LNCaP clone FGC (cell line): ENCODE measurements around the gene TCEA2.
"Not testable (repeated sequence)": the region's sequence is repeated elsewhere in the genome, so short reads cannot be mapped to it uniquely, and the experiment has no call there.

Experiments used
- DNase-seq: peaks from one replicate; pipeline ENCODE4 v3.0.0-alpha.2; 2011; ENCODE audit warnings: low read depth
- H3K4me3 ChIP-seq: 2 replicates; pipeline ENCODE4 v1.5.1; 2011; ENCODE audit warnings: mild to moderate bottlenecking, low read depth, low read length, control low read depth
- TF ChIP-seq, protein P1 (sequence below): IDR thresholded peaks from 2 replicates; pipeline ENCODE4 v1.5.1; 2012; ENCODE audit warnings: mild to moderate bottlenecking; ENCODE audit not compliant: control insufficient read depth, insufficient read depth; ENCODE audit errors: extremely low read depth

TCEA2 gene

DNA sequence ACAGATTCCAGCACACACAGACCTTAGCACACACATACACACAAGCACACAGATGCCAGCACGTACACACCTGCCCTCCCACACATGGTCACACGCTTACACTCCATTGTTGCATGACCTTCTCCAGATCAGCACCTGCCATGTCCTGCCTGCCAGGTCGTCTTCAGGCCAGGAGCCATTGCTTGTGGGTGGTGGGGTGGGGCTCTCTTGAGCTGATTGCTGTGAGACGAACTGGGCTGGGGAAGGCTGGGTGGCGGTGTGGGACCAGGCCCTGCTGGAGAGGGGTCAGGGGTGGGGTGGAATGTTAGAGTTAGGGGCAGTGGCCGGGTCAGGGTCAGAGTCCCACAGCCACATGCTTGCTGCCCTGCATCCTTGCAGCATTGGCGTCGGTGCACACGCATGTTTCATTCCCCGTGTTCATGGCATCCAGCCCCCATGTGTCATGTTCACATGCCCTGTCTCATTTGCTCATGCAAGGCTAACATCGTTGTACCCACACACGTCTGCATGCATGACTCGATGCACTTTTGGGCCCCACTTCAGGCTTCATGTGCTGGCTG, 50.9 kb downstream of the TCEA2 start:
- no peak for DNase-seq
- TF ChIP-seq, protein P1, sequence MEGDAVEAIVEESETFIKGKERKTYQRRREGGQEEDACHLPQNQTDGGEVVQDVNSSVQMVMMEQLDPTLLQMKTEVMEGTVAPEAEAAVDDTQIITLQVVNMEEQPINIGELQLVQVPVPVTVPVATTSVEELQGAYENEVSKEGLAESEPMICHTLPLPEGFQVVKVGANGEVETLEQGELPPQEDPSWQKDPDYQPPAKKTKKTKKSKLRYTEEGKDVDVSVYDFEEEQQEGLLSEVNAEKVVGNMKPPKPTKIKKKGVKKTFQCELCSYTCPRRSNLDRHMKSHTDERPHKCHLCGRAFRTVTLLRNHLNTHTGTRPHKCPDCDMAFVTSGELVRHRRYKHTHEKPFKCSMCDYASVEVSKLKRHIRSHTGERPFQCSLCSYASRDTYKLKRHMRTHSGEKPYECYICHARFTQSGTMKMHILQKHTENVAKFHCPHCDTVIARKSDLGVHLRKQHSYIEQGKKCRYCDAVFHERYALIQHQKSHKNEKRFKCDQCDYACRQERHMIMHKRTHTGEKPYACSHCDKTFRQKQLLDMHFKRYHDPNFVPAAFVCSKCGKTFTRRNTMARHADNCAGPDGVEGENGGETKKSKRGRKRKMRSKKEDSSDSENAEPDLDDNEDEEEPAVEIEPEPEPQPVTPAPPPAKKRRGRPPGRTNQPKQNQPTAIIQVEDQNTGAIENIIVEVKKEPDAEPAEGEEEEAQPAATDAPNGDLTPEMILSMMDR: no peak
- no peak overlapping the region for H3K4me3 ChIP-seq

DNA sequence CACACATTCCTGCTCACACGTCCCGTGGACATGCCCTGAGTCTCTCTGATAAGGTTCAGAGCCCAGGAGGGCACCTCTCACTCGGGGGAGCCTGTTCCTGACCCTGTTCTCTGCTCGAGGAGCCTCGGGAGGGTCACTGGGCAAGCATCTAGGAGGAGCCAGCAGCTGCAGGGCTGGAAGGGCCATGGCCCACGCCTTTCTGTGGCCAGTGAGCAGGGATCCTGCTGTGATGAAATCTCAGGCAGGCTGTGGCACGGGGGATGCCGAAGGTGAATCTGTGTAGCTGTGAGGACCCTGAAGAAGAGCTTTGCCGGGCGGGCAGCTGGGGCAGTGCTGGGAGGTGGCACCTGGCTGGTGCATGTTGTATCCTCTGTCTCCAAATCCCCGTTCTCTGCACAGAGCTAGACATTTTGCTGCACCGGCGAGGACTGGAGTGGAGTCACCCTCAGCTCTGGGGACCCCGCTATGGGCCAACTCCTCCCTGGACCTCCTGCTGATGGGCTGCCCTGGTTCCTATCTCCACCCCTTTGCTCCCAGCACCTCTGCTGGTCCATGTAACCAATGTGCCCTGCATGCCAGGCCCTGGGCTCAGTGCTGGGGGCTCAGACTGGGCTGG, 51.5 kb downstream of the TCEA2 start:
- TF ChIP-seq, protein P1: no peak
- H3K4me3 ChIP-seq: no peak overlapping the region
- no peak for DNase-seq

DNA sequence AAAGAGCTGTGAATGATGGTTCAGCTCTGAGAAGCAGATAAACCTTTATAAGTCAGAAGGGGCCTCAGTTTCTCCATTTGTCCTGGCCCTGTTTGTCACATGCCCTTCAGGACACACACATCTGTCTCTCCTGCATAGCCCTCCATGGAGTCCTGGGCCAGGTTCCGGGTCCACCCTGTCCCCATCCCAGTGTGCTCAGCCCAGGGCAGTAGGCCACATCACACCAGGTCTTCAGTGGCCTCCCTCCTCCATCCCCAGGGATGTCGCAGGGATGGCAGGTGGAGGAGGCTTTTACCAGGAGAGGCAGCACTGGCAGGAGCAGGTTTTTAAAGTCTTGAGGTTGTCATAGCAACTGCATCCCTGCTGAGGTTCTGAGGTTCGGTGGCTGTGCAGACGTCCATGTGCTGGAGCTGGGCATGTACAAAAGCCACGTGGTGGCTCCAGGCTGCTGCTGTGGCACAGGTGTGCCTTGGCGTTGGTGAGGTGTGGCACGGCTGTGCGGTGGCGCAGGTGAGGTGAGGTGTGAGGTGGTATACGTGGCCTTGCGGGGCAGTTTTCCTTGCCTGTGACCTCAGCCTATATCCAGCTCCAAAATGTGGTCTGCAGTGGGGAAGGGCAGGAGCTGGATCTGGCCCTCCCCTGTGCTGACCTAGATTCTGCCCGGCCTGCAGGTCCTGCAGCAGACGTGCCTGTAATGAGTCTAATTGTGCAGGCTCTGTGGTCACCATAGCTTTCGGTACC, 52.3 kb downstream of the TCEA2 start:
- no peak overlapping the region for H3K4me3 ChIP-seq
- no peak for DNase-seq
- TF ChIP-seq, protein P1: no peak

DNA sequence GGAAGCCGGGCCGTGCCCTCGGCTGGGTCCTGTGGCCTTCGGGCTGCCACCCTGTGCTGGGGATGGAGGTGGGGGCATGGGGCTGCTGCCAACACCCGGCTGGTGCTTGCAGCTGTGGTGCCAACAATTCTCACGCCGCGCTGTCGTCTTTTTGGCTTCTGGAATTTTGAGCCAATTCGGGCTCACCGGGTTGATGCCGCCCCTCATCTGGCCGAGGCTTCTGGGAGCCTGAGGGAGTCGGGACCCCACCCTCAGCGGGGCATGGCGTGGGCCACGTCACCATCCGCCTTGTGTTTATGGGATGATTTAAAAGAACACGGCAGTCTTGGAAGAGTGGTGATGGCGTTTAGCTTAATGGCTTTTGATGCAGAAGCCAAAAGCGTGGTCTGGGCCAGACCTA, 53.0 kb downstream of the TCEA2 start:
- TF ChIP-seq, protein P1: no peak
- H3K4me3 ChIP-seq: no peak overlapping the region
- DNase-seq: no peak

DNA sequence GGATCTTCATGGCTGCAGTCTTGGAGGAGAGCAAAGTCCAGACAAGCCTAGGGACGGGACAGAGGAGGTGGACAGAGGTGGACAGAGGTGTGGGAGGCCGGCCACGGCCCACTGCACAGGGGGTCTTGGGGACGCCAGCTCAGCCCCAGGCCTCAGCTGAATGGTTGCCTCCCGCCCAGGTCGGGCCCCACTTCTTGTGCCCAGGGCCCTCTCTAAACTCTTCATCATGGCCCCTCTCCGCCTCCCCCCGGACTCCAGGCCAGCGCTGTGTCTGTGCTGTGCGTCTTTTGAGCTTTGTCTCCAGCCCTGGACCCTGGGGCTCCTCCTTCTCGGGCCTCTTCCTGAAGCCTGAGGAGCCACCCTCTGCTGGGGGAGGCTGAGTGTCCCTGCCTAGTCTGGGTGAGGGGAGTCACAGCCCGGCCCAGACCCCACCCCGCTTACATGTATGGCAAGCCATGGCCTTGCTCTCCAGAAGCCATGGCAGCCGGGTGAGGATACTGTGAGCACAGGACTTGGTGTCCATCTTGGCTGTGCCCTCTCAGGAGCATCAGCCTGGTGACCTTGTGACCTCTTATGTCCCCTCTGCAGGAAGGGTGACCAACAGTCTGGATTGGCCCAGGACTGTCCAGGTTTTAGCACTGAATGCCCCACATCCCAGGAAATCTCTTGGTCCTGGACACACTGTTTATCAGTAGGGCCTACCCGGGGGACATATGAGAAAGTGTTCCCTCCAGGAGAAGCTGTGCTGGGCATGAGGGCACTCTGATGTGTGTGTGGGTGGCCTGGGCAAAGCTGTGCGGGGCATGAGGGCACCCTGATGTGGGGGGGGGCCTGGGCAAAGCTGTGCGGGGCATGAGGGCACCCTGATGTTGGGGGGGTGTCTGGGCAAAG, 53.8 kb downstream of the TCEA2 start:
- no peak overlapping the region for H3K4me3 ChIP-seq
- no peak for DNase-seq
- TF ChIP-seq, protein P1: no peak

DNA sequence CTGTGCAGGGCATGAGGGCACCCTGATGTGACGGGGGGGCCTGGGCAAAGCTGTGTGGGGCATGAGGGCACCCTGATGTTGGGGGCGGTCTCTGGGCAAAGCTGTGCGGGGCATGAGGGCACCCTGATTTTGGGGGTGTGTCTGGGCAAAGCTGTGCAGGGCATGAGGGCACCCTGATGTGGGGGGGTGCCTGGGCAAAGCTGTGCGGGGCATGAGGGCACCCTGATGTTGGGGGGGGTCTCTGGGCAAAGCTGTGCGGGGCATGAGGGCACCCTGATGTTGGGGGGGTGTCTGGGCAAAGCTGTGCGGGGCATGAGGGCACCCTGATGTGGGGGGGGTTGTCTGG, 54.4 kb downstream of the TCEA2 start:
- not testable (repeated sequence) for H3K4me3 ChIP-seq, DNase-seq

DNA sequence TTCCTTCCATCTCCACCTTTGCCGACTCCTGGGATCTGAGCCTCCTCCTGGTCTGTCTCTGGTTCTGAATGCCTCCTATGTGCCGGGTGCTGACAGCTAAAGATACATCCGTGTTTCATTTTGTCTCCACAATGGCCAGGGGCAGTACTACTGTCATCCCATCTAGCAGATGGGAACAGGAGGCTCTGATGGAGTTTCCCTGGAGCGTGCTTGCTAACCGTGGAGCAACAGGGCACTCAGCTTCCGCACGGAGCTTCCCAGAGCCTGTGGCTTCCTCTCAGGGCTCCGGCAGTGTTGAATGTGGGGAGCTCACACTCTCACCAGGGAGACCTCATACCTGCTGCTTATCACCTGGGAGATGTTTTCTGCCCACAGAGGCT, 56.3 kb downstream of the TCEA2 start:
- H3K4me3 ChIP-seq: no peak overlapping the region
- TF ChIP-seq, protein P1: no peak
- no peak for DNase-seq
